ENCODE results near the gene RASGRF2.

Gene RASGRF2

GRCh38 chr5:80998590-80998979 lies 38.4 kb downstream of the RASGRF2 start:
- no peak for DNase-seq (ENCODE audit: extremely low spot score)
- CTCF ChIA-PET: no interaction called here
- TF ChIP-seq TARDBP (IDR thresholded peaks at IDR 0.05) (no peak), LEF1 (IDR thresholded peaks at IDR 0.05; ENCODE audit: borderline replicate concordance) (no peak), CTBP1 (IDR thresholded peaks at IDR 0.05; ENCODE audit: borderline replicate concordance) (no peak), HDGF (IDR thresholded peaks at IDR 0.05; ENCODE audit: borderline replicate concordance) (no peak), FOXK2 (IDR thresholded peaks at IDR 0.05) (no peak), FOXM1 (IDR thresholded peaks at IDR 0.05; ENCODE audit: borderline replicate concordance) (no peak), ELF4 (IDR thresholded peaks at IDR 0.05) (no peak), BHLHE40 (IDR thresholded peaks at IDR 0.05; ENCODE audit: borderline replicate concordance) (no peak), PKNOX1 (IDR thresholded peaks at IDR 0.05) (no peak), NFRKB (IDR thresholded peaks at IDR 0.05) (no peak), ZNF384 (IDR thresholded peaks at IDR 0.05) (no peak), L3MBTL2 (conservative IDR thresholded peaks at IDR 0.05) (no peak)
- POLR2A ChIA-PET: no interaction called here

- CTCF ChIA-PET: interaction anchor here (1.0 kb wide), 1 partner anchor 10 kb away, joined by 3 read pairs; no protein-coding TSS in a partner anchor
- DNase-seq (ENCODE audit: extremely low spot score): no peak
- POLR2A ChIA-PET: no interaction called here
- TF ChIP-seq FOXA1 (IDR thresholded peaks at IDR 0.05) (no peak), PKNOX1 (IDR thresholded peaks at IDR 0.05) (no peak), NFRKB (IDR thresholded peaks at IDR 0.05) (no peak), TARDBP (IDR thresholded peaks at IDR 0.05) (no peak), HDGF (IDR thresholded peaks at IDR 0.05; ENCODE audit: borderline replicate concordance) (no peak), LEF1 (IDR thresholded peaks at IDR 0.05; ENCODE audit: borderline replicate concordance) (no peak), FOXK2 (IDR thresholded peaks at IDR 0.05) (no peak), SUZ12 (IDR thresholded peaks at IDR 0.05) (no peak), BHLHE40 (IDR thresholded peaks at IDR 0.05; ENCODE audit: borderline replicate concordance) (no peak), L3MBTL2 (conservative IDR thresholded peaks at IDR 0.05) (no peak), ZNF384 (IDR thresholded peaks at IDR 0.05) (no peak), ELF4 (IDR thresholded peaks at IDR 0.05) (no peak), CTBP1 (IDR thresholded peaks at IDR 0.05; ENCODE audit: borderline replicate concordance) (no peak), ARNT (IDR thresholded peaks at IDR 0.05) (no peak)
Measured at GRCh38 chr5:81003811-81004386, 43.7 kb downstream of the RASGRF2 start.

- DNase-seq (ENCODE audit: extremely low spot score): no peak
- no peak for TF ChIP-seq ELF4 (IDR thresholded peaks at IDR 0.05)
- no peak for TF ChIP-seq FOXM1 (IDR thresholded peaks at IDR 0.05; ENCODE audit: borderline replicate concordance)
- TF ChIP-seq FOXA1 (IDR thresholded peaks at IDR 0.05): no peak
- no peak for TF ChIP-seq NFRKB (IDR thresholded peaks at IDR 0.05)
- TF ChIP-seq ZNF384 (IDR thresholded peaks at IDR 0.05): no peak
- no peak for TF ChIP-seq L3MBTL2 (conservative IDR thresholded peaks at IDR 0.05)
- TF ChIP-seq SP1 (IDR thresholded peaks at IDR 0.05): no peak
- TF ChIP-seq FOXK2 (IDR thresholded peaks at IDR 0.05): no peak
- TF ChIP-seq CTBP1 (IDR thresholded peaks at IDR 0.05; ENCODE audit: borderline replicate concordance): no peak
- no peak for TF ChIP-seq ARNT (IDR thresholded peaks at IDR 0.05)
- no peak for TF ChIP-seq LEF1 (IDR thresholded peaks at IDR 0.05; ENCODE audit: borderline replicate concordance)
- POLR2A ChIA-PET: no interaction called here
- CTCF ChIA-PET: no interaction called here
Measured at GRCh38 chr5:81005708-81006107, 45.5 kb downstream of the RASGRF2 start.

GRCh38 chr5:81006231-81006630 lies 46.1 kb downstream of the RASGRF2 start:
- ChIA-PET CTCF (no interaction called here), POLR2A (no interaction called here)
- no peak for DNase-seq (ENCODE audit: extremely low spot score)
- TF ChIP-seq FOXA1 (IDR thresholded peaks at IDR 0.05) (no peak), L3MBTL2 (conservative IDR thresholded peaks at IDR 0.05) (no peak), BHLHE40 (IDR thresholded peaks at IDR 0.05; ENCODE audit: borderline replicate concordance) (no peak), FOXK2 (IDR thresholded peaks at IDR 0.05) (no peak), ARNT (IDR thresholded peaks at IDR 0.05) (no peak), HDGF (IDR thresholded peaks at IDR 0.05; ENCODE audit: borderline replicate concordance) (no peak), ZNF384 (IDR thresholded peaks at IDR 0.05) (no peak), SP1 (IDR thresholded peaks at IDR 0.05) (no peak), ELF4 (IDR thresholded peaks at IDR 0.05) (no peak), LEF1 (IDR thresholded peaks at IDR 0.05; ENCODE audit: borderline replicate concordance) (no peak), CTBP1 (IDR thresholded peaks at IDR 0.05; ENCODE audit: borderline replicate concordance) (no peak), FOXM1 (IDR thresholded peaks at IDR 0.05; ENCODE audit: borderline replicate concordance) (no peak), NFRKB (IDR thresholded peaks at IDR 0.05) (no peak), TARDBP (IDR thresholded peaks at IDR 0.05) (no peak), PKNOX1 (IDR thresholded peaks at IDR 0.05) (no peak), SUZ12 (IDR thresholded peaks at IDR 0.05) (no peak)

- ChIA-PET POLR2A (no interaction called here), CTCF (no interaction called here)
- TF ChIP-seq LEF1 (IDR thresholded peaks at IDR 0.05; ENCODE audit: borderline replicate concordance) (no peak), PKNOX1 (IDR thresholded peaks at IDR 0.05) (no peak), FOXK2 (IDR thresholded peaks at IDR 0.05) (no peak), ZNF384 (IDR thresholded peaks at IDR 0.05) (no peak), SUZ12 (IDR thresholded peaks at IDR 0.05) (no peak), SP1 (IDR thresholded peaks at IDR 0.05) (no peak), ARNT (IDR thresholded peaks at IDR 0.05) (no peak), TARDBP (IDR thresholded peaks at IDR 0.05) (no peak), ELF4 (IDR thresholded peaks at IDR 0.05) (no peak), L3MBTL2 (conservative IDR thresholded peaks at IDR 0.05) (no peak), FOXA1 (IDR thresholded peaks at IDR 0.05) (no peak), HDGF (IDR thresholded peaks at IDR 0.05; ENCODE audit: borderline replicate concordance) (no peak), CTBP1 (IDR thresholded peaks at IDR 0.05; ENCODE audit: borderline replicate concordance) (no peak), FOXM1 (IDR thresholded peaks at IDR 0.05; ENCODE audit: borderline replicate concordance) (no peak), BHLHE40 (IDR thresholded peaks at IDR 0.05; ENCODE audit: borderline replicate concordance) (no peak), NFRKB (IDR thresholded peaks at IDR 0.05) (no peak)
- no peak for DNase-seq (ENCODE audit: extremely low spot score)
Measured at GRCh38 chr5:81006947-81007636, 46.9 kb downstream of the RASGRF2 start.

Measured in HEK293T (cell line).